A549 (cell line): ENCODE measurements around the gene MSH2. TPM values are rescaled to one million over a fixed set of nuclear protein-coding genes. Genes with fewer than 3 reads are reported as not detected.

Source experiments
- ATAC-seq, 2 experiments: fragments of 200-7000 bp in 1 of 2; fragments of >200 bp in 1 of 2; cut with Nextera tagmentation in 1 of 2; cut with Tn5 transposase in 1 of 2; 3 replicates each; pipeline versions ENCODE4 v1.8.0 to v1.9.1; 2018 to 2020; ENCODE audit warnings: mild to moderate bottlenecking in 1 of 2, moderate library complexity in 1 of 2
- CTCF ChIA-PET: fragments of 300-600 bp; sonication (Branson Sonifier 250); formaldehyde crosslinking; extraction: SDS; loops from one replicate; lab custom pipeline; 2021; ENCODE audit warnings: antibody characterized with exemption, inconsistent platforms; lab: Yijun Ruan, JAX
- POLR2A ChIA-PET: fragments of 350-600 bp; formaldehyde crosslinking; extraction: SDS; loops from one replicate; lab custom pipeline; 2021; ENCODE audit warnings: antibody characterized with exemption, inconsistent platforms; lab: Yijun Ruan, JAX
- DNase-seq, 2 experiments: peaks; one replicate each; pipeline versions ENCODE4 v3.0.0 to v3.0.0-alpha.2; 2011 to 2016; ENCODE audit warnings: low read depth in 1 of 2, low spot score in 1 of 2
- FAIRE-seq: peaks from 2 replicates; lab custom pipeline; 2011; peaks lifted over from hg19 to GRCh38; lab: Jason Lieb, UNC
- H3K27ac ChIP-seq, 2 experiments: fragments of >200 bp; sonication (Bioruptor Twin); formaldehyde crosslinking; 3 replicates each; pipeline ENCODE4 v1.5.1; 2016 to 2017
- H3K4me1 ChIP-seq: fragments of >200 bp; sonication (Bioruptor Twin); formaldehyde crosslinking; 3 replicates; pipeline ENCODE4 v1.6.1; 2016
- H3K4me2 ChIP-seq: fragments of >200 bp; sonication (Bioruptor Twin); formaldehyde crosslinking; 3 replicates; pipeline ENCODE4 v1.6.1; 2016
- H3K4me3 ChIP-seq: fragments of >200 bp; sonication (Bioruptor Twin); formaldehyde crosslinking; 3 replicates; pipeline ENCODE4 v1.5.1; 2016
- H3K9me3 ChIP-seq: fragments of >200 bp; sonication (Bioruptor Twin); formaldehyde crosslinking; 3 replicates; pipeline ENCODE4 v1.6.1; 2016
- CBX2 ChIP-seq: fragments of 200-600 bp; sonication (generic); IDR thresholded peaks from 2 replicates; pipeline ENCODE4 v1.6.1; 2016; ENCODE audit warnings: low read depth, mild to moderate bottlenecking, borderline replicate concordance
- CBX8 ChIP-seq: fragments of 200-600 bp; sonication (generic); IDR thresholded peaks from 2 replicates; pipeline ENCODE4 v1.6.1; 2016
- CEBPB ChIP-seq, 2 experiments: fragments of >200 bp in 1 of 2; sonication (Bioruptor Twin) in 1 of 2; formaldehyde crosslinking in 1 of 2; IDR thresholded peaks; 2 replicates each; pipeline ENCODE4 v1.6.1; 2012 to 2016
- CHD4 ChIP-seq: fragments of 200-600 bp; sonication (generic); IDR thresholded peaks from 2 replicates; pipeline ENCODE4 v1.6.1; 2016; ENCODE audit warnings: antibody characterized with exemption, mild to moderate bottlenecking, borderline replicate concordance
- EHF ChIP-seq: fragments of 250-450 bp; sonication (Bioruptor Pico); IDR thresholded peaks from 2 replicates; pipeline ENCODE4 v1.5.0; 2020; ENCODE audit warnings: mild to moderate bottlenecking
- EP300 ChIP-seq, 2 experiments: fragments of >200 bp; sonication (Bioruptor Twin); formaldehyde crosslinking; IDR thresholded peaks; 2 replicates in 1 of 2; 3 replicates in 1 of 2; pipeline ENCODE4 v1.6.1; 2016 to 2017
- HOXA7 ChIP-seq: fragments of 250-450 bp; sonication (Bioruptor Pico); IDR thresholded peaks from 2 replicates; pipeline ENCODE4 v1.5.0; 2020; ENCODE audit warnings: mild to moderate bottlenecking, moderate library complexity
- HOXB13 ChIP-seq: fragments of 250-450 bp; sonication (Bioruptor Pico); IDR thresholded peaks from 2 replicates; pipeline ENCODE4 v1.5.0; 2020; ENCODE audit warnings: low read depth, mild to moderate bottlenecking, moderate library complexity
- HOXB5 ChIP-seq: fragments of 250-450 bp; sonication (Bioruptor Pico); IDR thresholded peaks from 2 replicates; pipeline ENCODE4 v1.5.0; 2020; ENCODE audit warnings: mild to moderate bottlenecking, moderate library complexity
- KDM5A ChIP-seq: fragments of 200-600 bp; sonication (generic); IDR thresholded peaks from 2 replicates; pipeline ENCODE4 v1.6.1; 2016; ENCODE audit warnings: antibody characterized with exemption, mild to moderate bottlenecking
- MAFK ChIP-seq: fragments of 450-650 bp; IDR thresholded peaks from 2 replicates; pipeline ENCODE4 v1.6.1; 2014; ENCODE audit not compliant: partially characterized antibody
- NFE2L2 ChIP-seq: fragments of 150-350 bp; conservative IDR thresholded peaks from 2 replicates; pipeline ENCODE4 v1.6.1; 2014; ENCODE audit warnings: low read length
- PHF8 ChIP-seq: fragments of 200-600 bp; sonication (generic); IDR thresholded peaks from 2 replicates; pipeline ENCODE4 v1.6.1; 2016; ENCODE audit warnings: low read depth, mild to moderate bottlenecking, antibody characterized with exemption, moderate library complexity, borderline replicate concordance
- POLR2A ChIP-seq: IDR thresholded peaks from 2 replicates; pipeline ENCODE4 v1.6.1; 2012; ENCODE audit warnings: mild to moderate bottlenecking, low read length
- POLR2AphosphoS2 ChIP-seq: conservative IDR thresholded peaks from 2 replicates; pipeline ENCODE4 v1.6.1; 2012; ENCODE audit warnings: low read length, improper control_type of control experiment, inconsistent platforms
- RCOR1 ChIP-seq: fragments of 150-350 bp; IDR thresholded peaks from 2 replicates; pipeline ENCODE4 v1.6.1; 2014; ENCODE audit warnings: antibody characterized with exemption, low read length, low read depth
- RFX5 ChIP-seq: fragments of 450-650 bp; IDR thresholded peaks from 2 replicates; pipeline ENCODE4 v1.7.1; 2014; ENCODE audit warnings: antibody characterized with exemption, mild to moderate bottlenecking, moderate library complexity
- RNF2 ChIP-seq: fragments of 200-600 bp; sonication (generic); IDR thresholded peaks from 2 replicates; pipeline ENCODE4 v1.6.1; 2016; ENCODE audit warnings: low read depth, mild to moderate bottlenecking, antibody characterized with exemption, moderate library complexity, borderline replicate concordance
- SMC3 ChIP-seq: fragments of >200 bp; sonication (Bioruptor Twin); formaldehyde crosslinking; IDR thresholded peaks from 3 replicates; pipeline ENCODE4 v1.6.1; 2018; ENCODE audit warnings: inconsistent platforms
- SREBF2 ChIP-seq: fragments of 450-650 bp; IDR thresholded peaks from 2 replicates; pipeline ENCODE4 v1.6.1; 2014; ENCODE audit warnings: mild to moderate bottlenecking, moderate library complexity
- TFCP2L1 ChIP-seq: fragments of 250-450 bp; sonication (Bioruptor Pico); IDR thresholded peaks from 2 replicates; pipeline ENCODE4 v1.5.0; 2021; ENCODE audit warnings: mild to moderate bottlenecking
- ZFP36 ChIP-seq: fragments of 450-650 bp; IDR thresholded peaks from 2 replicates; pipeline ENCODE4 v1.6.1; 2014; ENCODE audit warnings: borderline replicate concordance; ENCODE audit not compliant: partially characterized antibody
- ZNF302 ChIP-seq: fragments of 250-450 bp; sonication (Bioruptor Pico); IDR thresholded peaks from 2 replicates; pipeline ENCODE4 v1.9.0; 2021; ENCODE audit warnings: inconsistent platforms, mild to moderate bottlenecking, moderate library complexity
- ZSCAN20 ChIP-seq: fragments of 250-450 bp; sonication (Bioruptor Pico); IDR thresholded peaks from 2 replicates; pipeline ENCODE4 v1.8.0; 2022; ENCODE audit warnings: mild to moderate bottlenecking, moderate library complexity
- WGBS: methylation state at CpG from one replicate; pipeline ENCODE4 v1.1.6; 2017; ENCODE audit errors: missing lambda C conversion rate; 5-methylcytosine and 5-hydroxymethylcytosine counted together
- polyA plus RNA-seq, 4 experiments: library from polyadenylated mRNA; depleted of rRNA in 3 of 4; stranded (reverse); fragments of >200 nt; fragmentation: RNase III in 1 of 4; extraction: RNeasy Plus Mini Kit Qiagen cat#74134 plus additional on column Dnase treatment in 1 of 4; gene quantifications; 2 replicates in 3 of 4; 3 replicates in 1 of 4; pipeline ENCODE4 v1.2.3, GENCODE V29; 2011 to 2017
- TF ChIP-seq, protein P1 (sequence below): IDR thresholded peaks from 2 replicates; pipeline ENCODE4 v1.6.1; 2012
- TF ChIP-seq, protein P2 (sequence below): IDR thresholded peaks from 2 replicates; pipeline ENCODE4 v1.6.1; 2012
- TF ChIP-seq, protein P3 (sequence below): fragments of 250-450 bp; sonication (Bioruptor Pico); IDR thresholded peaks from 2 replicates; pipeline ENCODE4 v1.5.0; 2021; ENCODE audit warnings: mild to moderate bottlenecking, moderate library complexity, borderline replicate concordance
- TF ChIP-seq, protein P4 (sequence below): fragments of 450-650 bp; IDR thresholded peaks from 2 replicates; pipeline ENCODE4 v1.6.1; 2014; ENCODE audit warnings: antibody characterized with exemption
- TF ChIP-seq, protein P5 (sequence below): fragments of >200 bp; sonication (Bioruptor Twin); formaldehyde crosslinking; IDR thresholded peaks from 2 replicates; pipeline ENCODE4 v1.6.1; 2016

The MSH2 gene
- polyA plus RNA-seq, 2 of the 4 experiments (the other 2 are of a cell fraction) = 52.8 to 59.0 TPM

DNA sequence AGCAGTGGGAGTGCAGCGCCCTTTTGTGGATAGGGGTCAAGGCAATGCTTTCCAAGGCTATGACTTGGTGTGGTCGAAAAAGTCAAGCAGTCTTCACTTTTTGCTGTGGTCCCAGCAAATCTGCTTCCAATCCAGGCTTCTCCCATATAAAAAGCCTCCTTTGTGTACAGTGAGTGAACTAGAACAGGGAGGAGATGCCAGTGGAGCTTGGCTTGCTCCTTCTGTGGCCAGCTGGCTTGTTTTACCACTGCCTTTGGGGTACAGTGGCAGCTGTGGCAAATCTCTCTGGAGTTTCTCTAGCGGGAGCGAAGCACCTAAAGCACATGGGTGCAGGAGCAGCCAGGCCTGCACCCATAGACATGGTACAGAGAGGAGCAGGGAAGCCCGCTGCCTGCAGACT, 103.5 kb downstream of the MSH2 start:
- H3K4me2 ChIP-seq = no peak overlapping the region
- no peak overlapping the region for H3K4me3 ChIP-seq
- TF ChIP-seq NFE2L2 = no peak
- no peak for TF ChIP-seq HOXB13 (CRISPR knock-in tag)
- no peak for TF ChIP-seq CBX2
- no peak for TF ChIP-seq EP300 (IDR thresholded peaks at IDR 0.05)
- H3K4me1 ChIP-seq = no peaks in the 10 kb centered on the region
- ChIA-PET CTCF (interaction anchor here (1.0 kb wide), 1 partner anchor 12 kb away, joined by 3 read pairs; no protein-coding TSS in a partner anchor), POLR2A (no interaction called here)
- peaks cover 14% of the 10 kb centered on the region; the same call in 2 of the 3 replicates for H3K9me3 ChIP-seq
- FAIRE-seq = no peak
- no peak for ATAC-seq
- H3K27ac ChIP-seq = no peak overlapping the region
- 60% methylated on average over 5 of the region's 5 CpGs for WGBS
- no peak for DNase-seq

DNA sequence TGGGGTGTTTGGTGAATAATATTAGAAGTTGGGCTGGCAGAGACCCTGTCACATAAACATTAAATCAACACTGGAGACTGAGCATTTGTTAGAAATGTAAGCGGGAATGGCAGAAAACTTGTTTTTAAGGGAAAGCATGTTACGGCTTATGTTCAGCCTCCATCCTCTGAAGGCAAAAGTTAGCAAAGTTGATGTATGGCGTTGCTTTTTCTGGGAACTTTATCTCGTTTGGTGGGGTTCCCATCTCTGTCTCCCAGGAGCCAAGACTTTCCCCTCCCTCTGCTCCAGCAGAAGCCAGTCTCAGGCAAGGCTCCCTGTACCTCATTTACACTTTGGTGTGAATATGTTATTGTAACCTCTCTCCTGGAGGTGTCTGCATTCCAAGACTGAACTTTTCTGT, 105.1 kb downstream of the MSH2 start:
- WGBS = 40% methylated on average over 4 of the region's 4 CpGs
- Histone ChIP-seq H3K4me1 (no peaks in the 10 kb centered on the region), H3K4me2 (no peak overlapping the region), H3K27ac (no peak overlapping the region), H3K4me3 (no peak overlapping the region), H3K9me3 (peaks cover 14% of the 10 kb centered on the region; the same call in 2 of the 3 replicates)
- ChIA-PET CTCF (no interaction called here), POLR2A (no interaction called here)
- TF ChIP-seq TFCP2L1 (CRISPR knock-in tag) (no peak), POLR2A (no peak), RNF2 (no peak), SMC3 (no peak), KDM5A (no peak), ZNF302 (CRISPR knock-in tag) (no peak), SREBF2 (no peak), EP300 (IDR thresholded peaks at IDR 0.05) (no peak)
- TF ChIP-seq, protein P1, sequence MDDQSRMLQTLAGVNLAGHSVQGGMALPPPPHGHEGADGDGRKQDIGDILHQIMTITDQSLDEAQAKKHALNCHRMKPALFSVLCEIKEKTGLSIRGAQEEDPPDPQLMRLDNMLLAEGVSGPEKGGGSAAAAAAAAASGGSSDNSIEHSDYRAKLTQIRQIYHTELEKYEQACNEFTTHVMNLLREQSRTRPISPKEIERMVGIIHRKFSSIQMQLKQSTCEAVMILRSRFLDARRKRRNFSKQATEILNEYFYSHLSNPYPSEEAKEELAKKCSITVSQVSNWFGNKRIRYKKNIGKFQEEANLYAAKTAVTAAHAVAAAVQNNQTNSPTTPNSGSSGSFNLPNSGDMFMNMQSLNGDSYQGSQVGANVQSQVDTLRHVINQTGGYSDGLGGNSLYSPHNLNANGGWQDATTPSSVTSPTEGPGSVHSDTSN = no peak
- TF ChIP-seq, protein P2, sequence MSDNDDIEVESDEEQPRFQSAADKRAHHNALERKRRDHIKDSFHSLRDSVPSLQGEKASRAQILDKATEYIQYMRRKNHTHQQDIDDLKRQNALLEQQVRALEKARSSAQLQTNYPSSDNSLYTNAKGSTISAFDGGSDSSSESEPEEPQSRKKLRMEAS = no peak
- TF ChIP-seq, protein P3, sequence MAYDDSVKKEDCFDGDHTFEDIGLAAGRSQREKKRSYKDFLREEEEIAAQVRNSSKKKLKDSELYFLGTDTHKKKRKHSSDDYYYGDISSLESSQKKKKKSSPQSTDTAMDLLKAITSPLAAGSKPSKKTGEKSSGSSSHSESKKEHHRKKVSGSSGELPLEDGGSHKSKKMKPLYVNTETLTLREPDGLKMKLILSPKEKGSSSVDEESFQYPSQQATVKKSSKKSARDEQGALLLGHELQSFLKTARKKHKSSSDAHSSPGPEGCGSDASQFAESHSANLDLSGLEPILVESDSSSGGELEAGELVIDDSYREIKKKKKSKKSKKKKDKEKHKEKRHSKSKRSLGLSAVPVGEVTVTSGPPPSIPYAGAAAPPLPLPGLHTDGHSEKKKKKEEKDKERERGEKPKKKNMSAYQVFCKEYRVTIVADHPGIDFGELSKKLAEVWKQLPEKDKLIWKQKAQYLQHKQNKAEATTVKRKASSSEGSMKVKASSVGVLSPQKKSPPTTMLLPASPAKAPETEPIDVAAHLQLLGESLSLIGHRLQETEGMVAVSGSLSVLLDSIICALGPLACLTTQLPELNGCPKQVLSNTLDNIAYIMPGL (CRISPR knock-in tag) = no peak
- ATAC-seq (no peak), FAIRE-seq (no peak), DNase-seq (no peak)

DNA sequence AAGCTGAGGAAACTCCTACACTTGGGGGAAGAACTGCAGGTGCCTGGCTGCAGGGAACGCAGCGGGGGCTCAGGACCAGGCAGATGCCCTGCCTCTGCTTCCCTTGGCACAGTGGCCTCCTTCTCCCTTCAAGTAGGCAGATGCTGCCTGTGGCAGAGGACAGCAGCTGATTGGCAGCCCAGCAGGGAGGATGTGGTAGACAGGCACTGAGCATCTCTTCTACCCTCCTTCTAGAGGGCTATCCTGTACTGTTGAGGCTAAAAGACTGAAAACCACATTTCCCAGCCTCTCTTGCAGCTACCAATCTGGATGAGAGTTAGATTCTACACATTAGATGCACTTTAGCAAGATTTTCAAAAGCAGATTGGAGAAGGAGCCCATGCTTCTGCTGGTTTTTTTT, 105.7 kb downstream of the MSH2 start:
- FAIRE-seq (no peak), ATAC-seq (no peak), DNase-seq (no peak)
- Histone ChIP-seq H3K27ac (no peak overlapping the region), H3K4me2 (no peak overlapping the region), H3K4me3 (no peak overlapping the region), H3K9me3 (peaks cover 14% of the 10 kb centered on the region; the same call in 2 of the 3 replicates), H3K4me1 (no peaks in the 10 kb centered on the region)
- CTCF ChIA-PET = no interaction called here
- WGBS = 39% methylated on average over 2 of the region's 2 CpGs
- POLR2A ChIA-PET = no interaction called here
- TF ChIP-seq CBX8 (no peak), CHD4 (no peak), CEBPB (IDR thresholded peaks at IDR 0.05) (no peak), EHF (CRISPR knock-in tag) (no peak), ZFP36 (no peak), MAFK (no peak), ZSCAN20 (no peak), RFX5 (no peak), POLR2AphosphoS2 (no peak), HOXB5 (CRISPR knock-in tag) (no peak), RCOR1 (no peak), HOXA7 (CRISPR knock-in tag) (no peak), POLR2A (no peak), PHF8 (no peak)
- TF ChIP-seq, protein P3 (CRISPR knock-in tag) = no peak
- TF ChIP-seq, protein P4, sequence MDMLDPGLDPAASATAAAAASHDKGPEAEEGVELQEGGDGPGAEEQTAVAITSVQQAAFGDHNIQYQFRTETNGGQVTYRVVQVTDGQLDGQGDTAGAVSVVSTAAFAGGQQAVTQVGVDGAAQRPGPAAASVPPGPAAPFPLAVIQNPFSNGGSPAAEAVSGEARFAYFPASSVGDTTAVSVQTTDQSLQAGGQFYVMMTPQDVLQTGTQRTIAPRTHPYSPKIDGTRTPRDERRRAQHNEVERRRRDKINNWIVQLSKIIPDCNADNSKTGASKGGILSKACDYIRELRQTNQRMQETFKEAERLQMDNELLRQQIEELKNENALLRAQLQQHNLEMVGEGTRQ = no peak
- TF ChIP-seq, protein P2 = no peak
- TF ChIP-seq, protein P5, sequence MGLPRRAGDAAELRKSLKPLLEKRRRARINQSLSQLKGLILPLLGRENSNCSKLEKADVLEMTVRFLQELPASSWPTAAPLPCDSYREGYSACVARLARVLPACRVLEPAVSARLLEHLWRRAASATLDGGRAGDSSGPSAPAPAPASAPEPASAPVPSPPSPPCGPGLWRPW = no peak
- TF ChIP-seq, all 56 proteins: peak for 0
